Measurements from ENCODE around the gene FAM222A.

FAM222A gene

GRCh38 chr12:109741286-109741969 is 27.8 kb downstream of the FAM222A start:
- H3K9ac ChIP-seq (ENCODE audit: low read length) = no peak overlapping the region
- H3K79me1 ChIP-seq (ENCODE audit: low read length) = peaks cover 5% of the 10 kb centered on the region
- no peak overlapping the region for H3K4me3 ChIP-seq (ENCODE audit: low read length)
- H3K4ac ChIP-seq (ENCODE audit: low read depth, low read length) = peak overlapping the region; percentile 40
- H3K56ac ChIP-seq (ENCODE audit: low read length) = peak overlapping the region; percentile 66
- no CpG with 5 or more reads among the region's 4 CpGs for WGBS (ENCODE audit: extremely low coverage, insufficient coverage, low lambda C conversion rate)
- DNase-seq = no peak
- no peak overlapping the region for H2BK15ac ChIP-seq (replicated peaks; ENCODE audit: low read depth)
- no peaks in the 10 kb centered on the region for H3K27me3 ChIP-seq (ENCODE audit: insufficient read depth, low read length, poor library complexity)
- H4K5ac ChIP-seq (ENCODE audit: low read length) = no peak overlapping the region
- no peak overlapping the region for H4K8ac ChIP-seq (ENCODE audit: low read depth, low read length)
- no peaks in the 10 kb centered on the region for H3K79me2 ChIP-seq (ENCODE audit: control insufficient read depth, insufficient read depth, low read length)
- H3K36me3 ChIP-seq (ENCODE audit: control insufficient read depth, insufficient read depth, low read length) = no peaks in the 10 kb centered on the region
- H2BK120ac ChIP-seq (ENCODE audit: low read depth, low read length) = no peak overlapping the region
- H2AK5ac ChIP-seq (ENCODE audit: low read length) = peak overlapping the region; percentile 95
- H3K27ac ChIP-seq (ENCODE audit: low read depth, low read length) = no peak overlapping the region
- peak overlapping the region; percentile 34 for H2BK5ac ChIP-seq (ENCODE audit: low read length)
- H3K4me2 ChIP-seq (ENCODE audit: low read length) = no peak overlapping the region
- H3K4me1 ChIP-seq (ENCODE audit: control insufficient read depth, low read depth, low read length) = peaks cover 31% of the 10 kb centered on the region
- peak overlapping the region; percentile 3 for H3K18ac ChIP-seq (ENCODE audit: low read length)
- peak overlapping the region; percentile 54 for H3K23ac ChIP-seq (ENCODE audit: low read length)

DNA sequence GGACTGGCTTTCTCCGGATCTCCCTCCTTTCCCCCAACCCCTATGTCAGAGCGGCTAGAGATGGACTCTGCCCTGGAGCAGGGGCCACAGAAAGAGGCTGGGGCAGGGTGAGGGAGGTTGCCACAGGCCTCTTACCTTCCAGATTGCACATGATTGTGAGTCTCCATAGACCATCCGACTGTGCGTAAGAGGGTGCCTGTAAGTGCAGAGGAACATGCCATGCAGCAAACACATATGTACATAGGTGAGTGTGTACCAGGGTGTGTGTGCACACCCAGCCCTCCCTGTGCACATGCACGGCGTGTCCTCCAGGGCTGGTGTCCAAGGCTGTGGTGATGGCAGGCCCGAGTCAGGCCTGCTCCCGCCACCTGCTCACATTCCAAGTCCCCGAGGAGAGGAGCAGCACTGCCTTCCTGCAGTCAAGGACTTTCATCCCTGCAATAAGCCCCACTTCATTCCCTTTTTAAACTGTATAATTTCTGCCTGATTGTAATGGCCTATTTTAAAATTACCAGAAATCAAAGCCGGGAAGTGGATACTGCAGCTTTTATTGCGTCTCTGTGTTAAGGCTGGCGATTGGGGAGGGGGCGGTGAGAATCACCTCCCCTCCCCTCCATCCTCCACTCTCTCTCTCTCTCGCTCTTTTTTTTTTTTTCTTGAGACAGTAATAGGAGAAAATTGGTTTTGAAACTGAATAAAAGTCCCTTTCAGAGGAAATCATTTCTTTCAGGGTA is 28.5 kb downstream of the FAM222A start:
- no peak overlapping the region for H3K4me2 ChIP-seq (ENCODE audit: low read length)
- no peak overlapping the region for H3K18ac ChIP-seq (ENCODE audit: low read length)
- no peaks in the 10 kb centered on the region for H3K36me3 ChIP-seq (ENCODE audit: control insufficient read depth, insufficient read depth, low read length)
- H2BK120ac ChIP-seq (ENCODE audit: low read depth, low read length) = no peak overlapping the region
- H3K23ac ChIP-seq (ENCODE audit: low read length) = no peak overlapping the region
- H3K56ac ChIP-seq (ENCODE audit: low read length) = peak overlapping the region; percentile 66
- no peak overlapping the region for H3K4ac ChIP-seq (ENCODE audit: low read depth, low read length)
- H2AK5ac ChIP-seq (ENCODE audit: low read length) = peak overlapping the region; percentile 95
- peaks cover 5% of the 10 kb centered on the region for H3K79me1 ChIP-seq (ENCODE audit: low read length)
- peak overlapping the region; percentile 23 for H2BK5ac ChIP-seq (ENCODE audit: low read length)
- no peak overlapping the region for H2BK15ac ChIP-seq (replicated peaks; ENCODE audit: low read depth)
- no peak overlapping the region for H4K8ac ChIP-seq (ENCODE audit: low read depth, low read length)
- no peaks in the 10 kb centered on the region for H3K79me2 ChIP-seq (ENCODE audit: control insufficient read depth, insufficient read depth, low read length)
- WGBS (ENCODE audit: extremely low coverage, insufficient coverage, low lambda C conversion rate) = no CpG with 5 or more reads among the region's 14 CpGs
- H4K5ac ChIP-seq (ENCODE audit: low read length) = no peak overlapping the region
- no peaks in the 10 kb centered on the region for H3K27me3 ChIP-seq (ENCODE audit: insufficient read depth, low read length, poor library complexity)
- H3K4me3 ChIP-seq (ENCODE audit: low read length) = no peak overlapping the region
- H3K4me1 ChIP-seq (ENCODE audit: control insufficient read depth, low read depth, low read length) = peaks cover 26% of the 10 kb centered on the region
- no peak for DNase-seq
- H3K9ac ChIP-seq (ENCODE audit: low read length) = no peak overlapping the region
- H3K27ac ChIP-seq (ENCODE audit: low read depth, low read length) = no peak overlapping the region

DNA sequence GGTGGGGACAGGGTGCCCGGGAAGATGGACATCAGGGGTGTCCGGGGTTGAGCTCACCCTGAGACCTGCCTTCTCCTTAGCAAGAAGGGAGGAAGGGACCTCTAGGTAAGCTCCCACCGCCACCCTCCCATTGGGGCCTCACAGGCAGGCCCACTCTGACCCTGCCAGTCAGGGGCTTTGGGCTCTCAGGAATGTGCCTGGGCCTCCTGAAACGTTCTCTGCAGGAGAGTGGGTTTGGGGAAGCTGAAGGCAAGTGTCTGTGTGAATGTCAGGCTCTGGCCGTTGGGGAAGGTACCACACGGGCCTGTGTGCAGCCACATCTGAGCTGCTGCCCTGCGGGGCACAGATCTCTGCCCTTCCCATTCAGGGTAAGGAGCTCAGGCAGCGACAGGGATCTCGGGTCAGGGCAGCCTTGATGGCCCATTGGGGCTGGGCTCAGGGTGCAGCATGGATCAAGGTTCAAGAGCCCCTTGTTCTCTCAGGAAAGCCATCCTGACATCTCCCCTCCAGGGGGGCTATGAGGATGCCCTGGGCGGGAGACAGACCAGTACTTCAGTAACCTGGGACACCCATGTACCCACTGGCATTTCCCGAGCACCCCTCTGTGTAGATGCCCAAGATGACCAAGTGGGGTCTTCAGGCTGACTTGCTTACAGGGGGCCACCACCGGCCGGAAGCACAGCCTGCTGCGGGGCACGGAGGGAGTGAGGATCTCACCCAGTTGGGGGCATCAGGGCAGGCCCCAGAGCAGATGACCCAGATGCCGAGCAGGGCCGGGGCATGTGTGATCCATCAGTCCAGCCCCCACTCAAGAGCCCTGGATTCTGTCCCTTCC is 29.7 kb downstream of the FAM222A start:
- H2BK15ac ChIP-seq (replicated peaks; ENCODE audit: low read depth) = no peak overlapping the region
- no peak overlapping the region for H3K27ac ChIP-seq (ENCODE audit: low read depth, low read length)
- H4K5ac ChIP-seq (ENCODE audit: low read length) = no peak overlapping the region
- H3K36me3 ChIP-seq (ENCODE audit: control insufficient read depth, insufficient read depth, low read length) = no peaks in the 10 kb centered on the region
- no peaks in the 10 kb centered on the region for H3K79me2 ChIP-seq (ENCODE audit: control insufficient read depth, insufficient read depth, low read length)
- no peak for DNase-seq
- H3K23ac ChIP-seq (ENCODE audit: low read length) = no peak overlapping the region
- no peak overlapping the region for H2BK120ac ChIP-seq (ENCODE audit: low read depth, low read length)
- no peak overlapping the region for H3K4me3 ChIP-seq (ENCODE audit: low read length)
- no peaks in the 10 kb centered on the region for H3K27me3 ChIP-seq (ENCODE audit: insufficient read depth, low read length, poor library complexity)
- no peak overlapping the region for H3K56ac ChIP-seq (ENCODE audit: low read length)
- H3K18ac ChIP-seq (ENCODE audit: low read length) = no peak overlapping the region
- no CpG with 5 or more reads among the region's 17 CpGs for WGBS (ENCODE audit: extremely low coverage, insufficient coverage, low lambda C conversion rate)
- H2AK5ac ChIP-seq (ENCODE audit: low read length) = no peak overlapping the region
- H3K9ac ChIP-seq (ENCODE audit: low read length) = no peak overlapping the region
- no peak overlapping the region for H3K4me2 ChIP-seq (ENCODE audit: low read length)
- H2BK5ac ChIP-seq (ENCODE audit: low read length) = no peak overlapping the region
- no peak overlapping the region for H3K4ac ChIP-seq (ENCODE audit: low read depth, low read length)
- peaks cover 5% of the 10 kb centered on the region for H3K79me1 ChIP-seq (ENCODE audit: low read length)
- H4K8ac ChIP-seq (ENCODE audit: low read depth, low read length) = no peak overlapping the region
- peaks cover 20% of the 10 kb centered on the region for H3K4me1 ChIP-seq (ENCODE audit: control insufficient read depth, low read depth, low read length)

DNA sequence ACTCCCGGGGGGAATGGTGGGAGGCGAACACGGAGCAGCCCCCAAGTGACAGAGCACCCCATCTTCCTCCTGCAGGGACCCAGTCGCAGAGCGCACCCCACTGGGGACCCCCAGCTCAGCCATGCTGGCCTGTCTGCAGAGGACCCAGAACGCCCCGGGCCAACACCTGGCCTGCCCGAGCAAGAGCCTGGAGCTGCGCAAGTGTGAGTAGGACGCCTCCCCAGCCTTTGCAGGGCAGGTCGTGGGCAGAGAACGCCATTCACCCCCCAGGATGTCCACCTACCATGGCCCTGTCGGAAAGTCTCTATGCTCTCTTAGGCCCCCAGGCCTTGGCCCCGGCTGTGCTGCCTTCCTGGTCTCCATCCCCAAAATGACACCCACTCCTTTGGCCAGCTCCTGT is 30.4 kb downstream of the FAM222A start:
- no peak overlapping the region for H2BK15ac ChIP-seq (replicated peaks; ENCODE audit: low read depth)
- H3K56ac ChIP-seq (ENCODE audit: low read length) = no peak overlapping the region
- no peak overlapping the region for H3K4me2 ChIP-seq (ENCODE audit: low read length)
- H4K5ac ChIP-seq (ENCODE audit: low read length) = no peak overlapping the region
- H4K8ac ChIP-seq (ENCODE audit: low read depth, low read length) = no peak overlapping the region
- no CpG with 5 or more reads among the region's 14 CpGs for WGBS (ENCODE audit: extremely low coverage, insufficient coverage, low lambda C conversion rate)
- peaks cover 3% of the 10 kb centered on the region for H3K79me1 ChIP-seq (ENCODE audit: low read length)
- no peak overlapping the region for H3K4ac ChIP-seq (ENCODE audit: low read depth, low read length)
- no peak overlapping the region for H3K23ac ChIP-seq (ENCODE audit: low read length)
- peaks cover 13% of the 10 kb centered on the region for H3K4me1 ChIP-seq (ENCODE audit: control insufficient read depth, low read depth, low read length)
- no peak overlapping the region for H2BK120ac ChIP-seq (ENCODE audit: low read depth, low read length)
- H3K18ac ChIP-seq (ENCODE audit: low read length) = no peak overlapping the region
- H2BK5ac ChIP-seq (ENCODE audit: low read length) = no peak overlapping the region
- no peaks in the 10 kb centered on the region for H3K36me3 ChIP-seq (ENCODE audit: control insufficient read depth, insufficient read depth, low read length)
- H3K9ac ChIP-seq (ENCODE audit: low read length) = no peak overlapping the region
- no peaks in the 10 kb centered on the region for H3K27me3 ChIP-seq (ENCODE audit: insufficient read depth, low read length, poor library complexity)
- H3K27ac ChIP-seq (ENCODE audit: low read depth, low read length) = no peak overlapping the region
- H2AK5ac ChIP-seq (ENCODE audit: low read length) = no peak overlapping the region
- DNase-seq = no peak
- H3K4me3 ChIP-seq (ENCODE audit: low read length) = no peak overlapping the region
- H3K79me2 ChIP-seq (ENCODE audit: control insufficient read depth, insufficient read depth, low read length) = no peaks in the 10 kb centered on the region

- Histone ChIP-seq H3K79me2 (ENCODE audit: control insufficient read depth, insufficient read depth, low read length) (no peaks in the 10 kb centered on the region), H3K27ac (ENCODE audit: low read depth, low read length) (no peak overlapping the region), H2BK15ac (replicated peaks; ENCODE audit: low read depth) (no peak overlapping the region), H3K27me3 (ENCODE audit: insufficient read depth, low read length, poor library complexity) (no peaks in the 10 kb centered on the region), H3K18ac (ENCODE audit: low read length) (no peak overlapping the region), H3K4me2 (ENCODE audit: low read length) (no peak overlapping the region), H3K23ac (ENCODE audit: low read length) (no peak overlapping the region), H3K4ac (ENCODE audit: low read depth, low read length) (no peak overlapping the region), H3K56ac (ENCODE audit: low read length) (no peak overlapping the region), H4K8ac (ENCODE audit: low read depth, low read length) (no peak overlapping the region), H3K9ac (ENCODE audit: low read length) (no peak overlapping the region), H2BK120ac (ENCODE audit: low read depth, low read length) (no peak overlapping the region), H4K5ac (ENCODE audit: low read length) (no peak overlapping the region), H2AK5ac (ENCODE audit: low read length) (no peak overlapping the region), H3K4me3 (ENCODE audit: low read length) (no peak overlapping the region), H3K79me1 (ENCODE audit: low read length) (peaks cover 3% of the 10 kb centered on the region), H2BK5ac (ENCODE audit: low read length) (no peak overlapping the region), H3K36me3 (ENCODE audit: control insufficient read depth, insufficient read depth, low read length) (no peaks in the 10 kb centered on the region), H3K4me1 (ENCODE audit: control insufficient read depth, low read depth, low read length) (peaks cover 6% of the 10 kb centered on the region)
- WGBS (ENCODE audit: extremely low coverage, insufficient coverage, low lambda C conversion rate) = no CpG with 5 or more reads among the region's 8 CpGs
- DNase-seq = no peak
Measured at GRCh38 chr12:109744986-109745942, 31.6 kb downstream of the FAM222A start.

Data from mesendoderm (in vitro differentiated cells).